ENCODE data around the gene PRR36.

Gene PRR36

GRCh38 chr19:7883796-7884570 lies 9.8 kb upstream of the PRR36 start:
- H3K4me3 ChIP-seq (ENCODE audit: low read length), result no peak overlapping the region
- TF ChIP-seq CTCF (conservative IDR thresholded peaks at IDR 0.05; ENCODE audit: low read depth, low read length), result no peak
- no peak for DNase-seq (ENCODE audit: low read depth)

DNA sequence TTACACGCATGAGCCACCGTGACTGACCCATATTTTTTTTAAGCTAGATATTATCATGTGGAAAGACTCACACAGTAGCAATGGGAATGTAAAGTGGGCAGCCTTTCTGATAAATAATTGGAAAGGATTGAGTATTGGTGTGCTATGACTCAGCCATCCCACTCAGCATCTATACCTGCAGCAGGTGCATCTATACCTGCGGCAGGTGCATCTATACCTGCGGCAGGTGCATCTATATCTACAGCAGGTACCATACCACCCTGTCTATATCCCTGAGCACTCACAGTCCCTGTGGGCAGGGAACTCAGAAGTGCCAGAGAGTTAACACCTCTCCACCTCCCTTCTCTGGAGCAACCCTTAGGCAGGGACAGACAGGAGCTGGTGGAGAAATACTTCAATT lies 8.9 kb upstream of the PRR36 start:
- no peak for TF ChIP-seq CTCF (conservative IDR thresholded peaks at IDR 0.05; ENCODE audit: low read depth, low read length)
- DNase-seq (ENCODE audit: low read depth), result no peak
- no peak overlapping the region for H3K4me3 ChIP-seq (ENCODE audit: low read length)

DNA sequence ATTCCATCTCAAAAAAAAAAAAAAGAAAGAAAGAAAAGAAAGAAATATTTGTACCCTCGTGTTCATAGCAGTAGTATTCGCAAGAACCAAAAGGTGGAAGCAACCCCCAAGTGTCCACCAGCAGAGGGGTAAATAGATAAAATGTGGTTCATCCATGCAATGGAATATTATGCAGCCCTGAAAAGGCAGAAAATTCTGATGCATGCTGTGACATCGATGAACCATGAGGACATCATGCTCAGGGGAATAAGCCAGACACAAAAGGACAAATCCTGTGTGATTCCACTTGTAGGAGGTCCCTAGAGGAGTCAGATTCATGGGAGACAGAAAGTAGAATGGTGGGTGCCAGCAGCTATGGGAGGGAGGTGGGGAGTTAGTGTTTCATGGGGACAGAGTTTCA lies 7.7 kb upstream of the PRR36 start:
- no peak for DNase-seq (ENCODE audit: low read depth)
- H3K4me3 ChIP-seq (ENCODE audit: low read length), result no peak overlapping the region
- TF ChIP-seq CTCF (conservative IDR thresholded peaks at IDR 0.05; ENCODE audit: low read depth, low read length), result no peak

DNA sequence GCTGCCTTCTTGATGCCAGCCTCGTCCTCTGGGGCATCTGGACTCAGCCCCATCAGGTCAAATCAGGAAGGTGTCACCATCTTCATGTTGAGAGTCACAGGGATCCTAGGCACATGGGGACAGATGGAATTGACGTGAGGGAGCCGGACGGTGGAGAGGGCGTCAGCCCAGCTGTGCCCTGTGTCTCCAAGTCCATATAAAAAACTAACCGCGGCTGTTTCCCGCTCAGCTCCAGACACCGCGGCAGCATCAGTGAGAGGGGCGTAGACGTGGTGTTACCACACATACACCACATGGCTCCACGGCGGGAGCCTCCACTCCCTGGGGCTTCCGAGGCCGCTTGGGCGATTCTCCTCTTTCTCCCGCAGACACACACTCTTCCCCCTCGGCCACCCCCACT lies 5.6 kb upstream of the PRR36 start:
- no peak for DNase-seq (ENCODE audit: low read depth)
- no peak for TF ChIP-seq CTCF (conservative IDR thresholded peaks at IDR 0.05; ENCODE audit: low read depth, low read length)
- H3K4me3 ChIP-seq (ENCODE audit: low read length), result no peak overlapping the region

DNA sequence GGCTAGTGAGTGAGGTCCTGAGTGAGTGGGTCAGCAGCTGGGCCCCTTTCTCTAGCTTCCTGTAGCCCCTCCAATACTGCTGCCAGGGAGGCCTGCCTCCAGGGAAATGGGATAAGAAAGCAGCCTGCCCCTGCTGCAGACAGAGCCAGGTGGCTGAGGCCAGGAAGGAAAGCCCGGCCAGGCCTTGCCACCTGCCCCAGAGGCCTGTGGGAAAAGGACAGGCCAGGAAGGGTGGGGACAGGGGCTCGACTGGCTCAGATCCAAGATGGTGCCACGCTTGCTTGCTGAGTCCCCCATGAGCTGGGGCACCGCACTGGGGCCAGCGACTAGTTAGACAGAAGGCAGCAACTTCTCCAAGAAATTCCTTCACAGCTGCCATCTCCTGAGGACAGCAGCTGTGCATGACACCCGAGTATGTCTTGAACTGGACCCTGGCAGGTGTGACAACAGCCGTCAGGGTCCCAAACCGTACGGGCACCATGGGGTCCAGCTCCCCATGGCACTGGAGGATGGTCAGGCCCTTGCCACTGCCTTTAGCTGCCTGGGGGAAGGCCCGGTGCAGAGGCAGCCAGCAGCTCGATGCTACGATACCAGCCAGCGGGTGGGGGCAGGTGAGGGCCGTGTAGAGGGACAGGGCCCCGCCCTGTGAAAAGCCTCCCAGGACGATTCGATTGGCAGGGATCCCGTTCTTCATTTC lies 5.1 kb upstream of the PRR36 start:
- H3K4me3 ChIP-seq (ENCODE audit: low read length), result no peak overlapping the region
- DNase-seq (ENCODE audit: low read depth), result no peak
- no peak for TF ChIP-seq CTCF (conservative IDR thresholded peaks at IDR 0.05; ENCODE audit: low read depth, low read length)

DNA sequence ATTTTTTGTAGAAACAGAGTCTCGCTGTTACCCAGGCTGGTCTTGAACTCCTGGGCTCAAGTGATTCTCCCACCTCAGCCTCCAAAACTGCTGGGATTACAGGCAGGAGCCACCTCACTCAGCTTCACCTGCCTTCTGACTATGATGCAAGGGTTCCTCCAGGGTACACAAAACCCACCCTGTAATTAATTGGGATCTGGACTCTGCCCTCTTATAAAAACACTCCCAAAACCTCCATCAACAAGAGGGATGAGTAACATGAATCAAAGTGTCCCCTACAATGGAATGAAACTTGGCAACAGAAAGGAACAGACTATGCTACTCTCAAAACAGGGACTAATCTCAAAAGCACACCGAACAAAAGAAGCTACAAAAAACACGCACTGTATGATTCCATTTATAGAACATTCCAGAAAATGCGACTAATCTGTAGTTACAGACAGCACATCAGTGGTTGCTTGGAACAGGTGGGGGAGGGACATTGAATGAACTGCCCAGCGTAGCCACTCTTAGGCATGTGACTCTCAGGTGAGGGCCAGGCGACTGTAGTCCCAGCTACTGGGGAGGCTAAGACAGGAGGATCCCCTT lies 3.2 kb upstream of the PRR36 start:
- H3K4me3 ChIP-seq (ENCODE audit: low read length), result no peak overlapping the region
- no peak for DNase-seq (ENCODE audit: low read depth)
- TF ChIP-seq CTCF (conservative IDR thresholded peaks at IDR 0.05; ENCODE audit: low read depth, low read length), result no peak

Data from retinal pigment epithelial cell (primary cell).